HG02973 (cell line): ENCODE measurements around the gene HNRNPD.
"Not testable (repeated sequence)": the region's sequence is repeated elsewhere in the genome, so short reads cannot be mapped to it uniquely, and the experiment has no call there.

Experiments
- ATAC-seq: cut with Tn5 transposase; IDR thresholded peaks from one replicate; pipeline ENCODE4 v1.9.1; 2021; ENCODE audit warnings: moderate library complexity; ENCODE audit not compliant: unreplicated experiment

HNRNPD gene, protein sequence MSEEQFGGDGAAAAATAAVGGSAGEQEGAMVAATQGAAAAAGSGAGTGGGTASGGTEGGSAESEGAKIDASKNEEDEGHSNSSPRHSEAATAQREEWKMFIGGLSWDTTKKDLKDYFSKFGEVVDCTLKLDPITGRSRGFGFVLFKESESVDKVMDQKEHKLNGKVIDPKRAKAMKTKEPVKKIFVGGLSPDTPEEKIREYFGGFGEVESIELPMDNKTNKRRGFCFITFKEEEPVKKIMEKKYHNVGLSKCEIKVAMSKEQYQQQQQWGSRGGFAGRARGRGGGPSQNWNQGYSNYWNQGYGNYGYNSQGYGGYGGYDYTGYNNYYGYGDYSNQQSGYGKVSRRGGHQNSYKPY

DNA sequence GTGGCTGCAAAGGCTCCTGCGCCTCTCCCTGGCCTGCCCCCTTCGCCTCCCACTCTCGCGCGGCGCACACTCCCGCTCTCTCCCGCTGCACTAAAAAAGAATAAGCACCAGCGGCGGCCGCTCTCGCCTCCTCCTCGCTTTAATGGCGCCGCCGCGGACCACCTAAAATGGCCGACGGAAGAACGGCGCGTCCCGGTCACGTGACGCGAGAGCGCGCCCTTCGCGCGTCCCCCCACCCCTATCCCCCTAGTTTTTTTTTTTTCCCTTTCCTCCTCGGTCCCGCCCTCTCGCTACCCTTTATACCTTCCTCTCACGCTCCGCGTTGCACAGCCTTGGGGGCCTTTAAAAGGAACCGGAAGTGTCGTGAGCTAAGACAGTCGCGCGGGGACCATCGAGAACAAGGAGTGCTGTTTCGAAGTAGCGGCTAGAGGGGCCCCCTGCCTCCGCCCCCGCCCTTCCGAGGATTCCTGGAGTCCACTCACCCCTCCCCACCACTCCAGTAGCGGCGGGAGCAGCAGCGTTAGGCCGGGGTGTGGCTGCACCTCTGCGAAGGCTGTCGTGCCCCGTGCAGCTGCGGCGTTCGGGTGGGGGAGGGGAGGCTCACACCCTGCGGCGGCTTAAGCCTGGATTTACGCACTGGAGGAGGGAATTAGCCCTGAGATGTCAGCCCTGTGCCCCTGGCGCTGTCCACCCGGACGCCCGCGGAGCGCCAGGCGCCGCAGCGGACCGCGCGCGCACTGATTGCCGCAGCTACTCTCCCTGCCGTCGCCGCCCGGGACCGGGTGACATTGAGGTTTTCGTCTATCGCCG, at the start of gene HNRNPD:
TSS of gene HNRNPD (minus strand) at position 176 of the 810 bp plus-strand sequence. CDS start 313 bp downstream, outside the sequence.
- peak; percentile 92 for ATAC-seq

DNA sequence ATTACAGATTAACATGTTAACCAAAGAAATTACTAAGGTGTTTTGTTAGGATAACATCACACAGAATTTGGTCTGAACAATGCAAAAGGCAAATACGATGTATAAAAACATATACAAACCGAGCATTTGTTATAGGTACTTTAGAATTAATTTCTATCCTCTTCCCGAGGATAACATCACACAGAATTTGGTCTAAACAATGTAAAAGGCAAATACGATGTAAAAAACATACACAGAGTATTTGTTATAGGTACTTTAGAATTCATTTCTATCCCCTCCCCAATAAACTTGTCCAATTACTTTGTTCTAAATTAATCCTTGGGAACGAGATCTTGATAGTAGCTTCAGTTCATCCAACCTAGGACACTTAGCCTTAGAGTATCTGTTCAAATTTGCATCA, 48.8 kb upstream of the HNRNPD start:
- no peak for ATAC-seq

DNA sequence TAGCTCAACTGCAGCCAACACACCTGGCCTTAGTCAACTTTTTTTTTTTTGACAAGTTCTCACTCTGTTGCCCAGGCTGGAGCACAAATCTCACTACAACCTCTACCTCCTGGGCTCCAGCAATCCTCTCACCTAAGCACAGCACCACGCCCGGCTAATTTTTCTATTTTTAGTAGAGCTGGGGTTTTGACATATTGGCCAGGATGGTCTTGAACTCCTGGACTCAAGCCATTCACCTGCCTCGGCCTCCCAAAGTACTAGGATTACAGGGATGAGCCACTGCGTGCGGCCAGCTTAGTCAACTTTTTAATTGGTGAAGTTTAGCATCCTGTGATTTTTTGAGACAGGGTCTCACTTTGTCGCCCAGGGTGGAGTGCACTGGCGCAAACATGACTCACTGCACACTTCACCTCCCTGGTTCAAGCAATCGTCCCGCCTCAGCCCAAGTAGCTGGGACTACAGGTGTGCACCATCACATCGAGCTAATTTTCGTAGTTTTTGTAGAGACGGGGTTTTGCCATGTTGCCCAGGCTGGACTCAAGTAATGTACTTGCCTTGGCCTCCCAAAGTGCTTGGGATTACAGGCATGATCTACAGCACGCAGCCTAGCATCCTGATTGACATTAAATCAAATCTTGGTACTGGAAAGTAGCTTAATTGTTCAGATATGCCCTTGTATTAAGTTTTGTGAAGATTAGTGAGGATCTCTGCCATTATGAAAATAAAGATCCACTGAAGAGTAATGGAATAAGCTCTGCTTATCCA, 48.2 kb upstream of the HNRNPD start:
- ATAC-seq, result no peak

DNA sequence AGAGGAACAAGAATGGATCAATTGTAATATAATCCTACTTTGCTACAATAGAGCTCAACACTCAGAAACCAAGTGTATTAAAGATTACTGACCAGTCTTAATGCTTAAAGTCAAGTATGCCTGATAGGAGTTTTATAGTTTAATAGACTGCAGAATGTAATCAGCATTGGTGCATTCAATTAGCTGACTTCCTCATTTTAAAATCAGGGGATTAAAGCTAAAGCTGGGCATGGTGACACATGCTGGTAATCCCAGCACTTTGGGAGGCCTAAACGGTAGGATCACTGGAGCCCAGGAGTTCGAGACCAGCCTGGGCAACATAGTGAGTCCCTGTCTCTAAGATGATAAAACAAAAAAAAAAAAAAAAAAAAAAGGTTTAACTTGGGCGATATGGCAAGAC, 45.7 kb upstream of the HNRNPD start:
- ATAC-seq, result no peak

DNA sequence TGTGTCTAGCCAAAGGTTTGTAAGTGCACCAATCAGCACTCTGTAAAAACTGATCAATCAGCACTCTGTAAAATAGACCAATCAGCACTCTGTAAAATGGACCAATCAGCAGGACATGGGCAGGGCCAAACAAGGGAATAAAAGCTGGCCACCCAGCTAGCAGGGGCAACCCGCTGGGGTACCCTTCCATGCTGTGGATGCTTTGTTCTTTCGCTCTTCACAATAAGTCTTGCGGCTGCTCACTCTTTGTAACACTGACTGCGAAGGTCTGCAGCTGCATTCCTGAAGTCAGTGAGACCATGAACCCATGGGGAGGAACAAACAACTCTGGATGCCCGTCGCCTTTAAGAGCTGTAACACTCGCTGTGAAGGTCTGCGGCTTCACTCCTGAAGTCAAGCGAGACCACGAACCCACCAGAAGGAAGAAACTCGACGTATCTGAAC, 42.2 kb upstream of the HNRNPD start:
- ATAC-seq, result no peak

DNA sequence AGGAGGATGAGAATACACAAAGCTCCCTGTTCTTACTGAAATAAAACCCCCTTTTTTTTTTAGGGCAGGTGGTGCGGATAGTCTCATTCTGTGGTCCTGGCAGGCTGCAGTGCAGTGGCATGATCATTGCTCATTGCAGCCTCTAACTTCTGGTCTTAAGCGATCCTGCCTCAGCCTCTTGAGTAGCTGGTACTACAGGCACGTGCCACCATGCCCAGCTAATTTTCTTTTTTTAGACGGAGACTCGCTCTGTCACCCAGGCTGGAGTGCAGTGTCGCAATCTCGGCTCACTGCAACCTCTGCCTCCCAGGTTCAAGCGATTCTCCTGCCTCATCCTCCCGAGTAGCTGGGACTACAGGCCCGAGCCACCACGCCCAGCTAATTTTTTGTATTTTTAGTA, 41.3 kb upstream of the HNRNPD start:
- ATAC-seq, result not testable (repeated sequence)

DNA sequence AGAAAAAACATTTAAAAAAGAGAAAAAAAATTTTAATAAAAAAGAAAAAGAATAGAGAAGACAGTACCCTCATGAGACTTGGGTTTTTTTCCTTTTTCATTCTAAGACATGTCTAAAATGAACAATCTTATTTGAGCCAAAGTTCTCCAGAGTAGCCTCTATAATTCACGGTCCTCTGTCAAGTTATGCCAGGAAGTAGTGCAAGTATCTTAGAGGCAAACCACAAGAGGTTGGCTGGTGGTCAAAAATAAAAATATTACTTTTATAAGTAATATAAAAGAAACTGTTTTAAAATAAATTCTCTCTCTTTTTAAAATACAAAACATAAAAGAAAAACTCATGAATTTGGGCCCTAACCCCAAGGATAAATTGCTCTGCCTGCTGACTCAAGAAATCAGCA, 29.9 kb upstream of the HNRNPD start:
- ATAC-seq, result no peak

DNA sequence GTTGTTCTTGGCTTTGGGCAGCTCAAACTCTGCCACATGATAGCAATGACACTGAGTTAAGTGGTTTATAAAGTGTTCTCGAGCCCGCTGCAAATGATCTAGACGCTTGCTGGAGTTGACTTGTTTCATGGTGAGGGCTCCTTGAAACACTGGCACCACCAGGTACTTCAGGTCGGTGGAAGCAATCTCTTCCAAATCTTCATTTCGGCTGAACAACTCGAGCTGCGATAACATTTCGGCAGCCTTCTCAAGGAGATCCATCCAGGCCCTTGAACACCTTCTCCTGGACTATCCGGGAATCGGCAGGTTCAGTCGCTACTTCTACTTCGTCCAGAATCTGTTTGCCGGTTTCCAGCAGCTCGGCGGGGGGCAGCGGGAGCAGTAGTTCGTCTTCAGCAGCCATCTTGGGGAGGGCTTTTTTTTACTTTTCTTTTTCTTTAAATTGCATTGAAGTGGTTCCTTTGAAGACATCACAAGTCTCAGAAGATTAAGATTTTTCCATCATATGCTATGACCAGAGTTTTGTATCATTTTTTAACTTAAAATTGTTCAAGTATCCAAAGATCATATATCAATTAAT, 28.5 kb upstream of the HNRNPD start:
- ATAC-seq, result no peak

DNA sequence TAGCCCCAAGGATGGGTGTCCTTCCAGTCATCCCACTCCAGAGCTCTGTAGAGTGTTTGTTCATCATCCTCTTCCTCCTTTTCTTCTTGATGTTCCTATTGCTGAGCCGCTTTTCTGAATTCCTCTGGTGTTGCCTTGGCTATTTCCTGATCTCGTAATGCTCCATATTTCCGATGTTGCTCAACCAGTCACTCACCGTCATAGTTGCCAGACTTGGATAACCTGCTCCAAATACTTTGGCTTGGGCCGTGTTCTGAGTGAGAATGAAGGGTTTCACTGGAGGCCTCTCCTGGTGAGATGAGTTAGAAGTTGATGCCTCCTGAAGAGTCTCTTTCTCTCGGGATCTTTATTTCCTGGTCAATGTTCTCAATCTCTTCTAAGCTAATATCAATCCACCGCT, 27.8 kb upstream of the HNRNPD start:
- no peak for ATAC-seq

DNA sequence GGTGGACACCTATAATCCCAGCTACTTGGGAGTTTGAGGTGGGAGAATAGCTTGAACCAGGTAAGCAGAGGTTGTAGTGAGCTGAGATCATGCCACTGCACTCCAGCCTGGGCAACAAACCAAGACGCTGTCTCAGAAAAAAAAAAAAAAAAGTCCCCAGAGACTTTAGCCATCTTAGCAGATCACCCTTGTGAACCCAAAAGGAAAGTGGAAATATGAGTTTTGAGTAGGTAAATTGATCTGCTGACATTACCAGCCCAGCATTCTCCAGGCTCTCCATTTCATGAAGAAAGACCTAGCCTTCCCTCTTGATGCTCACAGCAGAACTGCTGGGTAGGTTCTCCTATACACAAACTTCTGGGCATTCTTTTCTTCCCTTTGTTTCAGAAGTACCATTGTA, 24.5 kb upstream of the HNRNPD start:
- ATAC-seq, result no peak

DNA sequence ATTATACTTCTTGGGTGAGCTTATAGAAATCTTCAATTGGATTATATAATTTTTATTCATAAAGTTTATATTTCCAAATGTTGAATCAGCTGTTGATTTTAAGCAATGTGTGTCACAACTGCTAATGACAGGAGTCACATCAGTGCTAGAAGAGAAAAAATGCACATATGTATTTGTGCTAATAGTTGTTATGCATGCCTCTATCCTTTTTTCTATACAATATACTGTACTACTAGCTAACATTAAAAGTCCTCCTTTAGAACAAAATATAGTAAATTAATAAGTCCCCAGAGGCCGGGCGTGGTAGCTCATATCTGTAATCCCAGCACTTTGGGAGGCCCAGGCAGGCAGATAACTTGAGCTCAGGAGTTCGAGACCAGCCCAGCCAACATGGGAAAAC, 23.7 kb upstream of the HNRNPD start:
- no peak for ATAC-seq

DNA sequence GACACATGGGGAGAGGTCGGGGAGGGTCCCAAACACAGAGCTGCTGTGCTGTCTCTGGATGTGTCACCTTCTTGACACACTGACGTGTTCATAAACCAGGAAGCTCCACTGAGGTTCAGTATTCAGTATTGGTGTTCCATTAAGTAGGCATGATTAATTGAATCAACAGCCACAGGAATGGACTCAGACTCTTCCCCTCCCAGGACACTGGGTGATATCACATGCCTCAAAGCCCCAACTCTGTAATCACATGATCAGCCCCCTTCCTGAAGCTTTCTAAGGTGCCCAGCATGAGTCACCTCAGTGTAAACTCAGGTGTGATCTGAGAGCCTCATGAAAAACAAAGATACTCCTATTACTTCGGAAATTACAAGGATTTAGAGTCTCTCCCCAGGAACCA, 21.1 kb upstream of the HNRNPD start:
- no peak for ATAC-seq

DNA sequence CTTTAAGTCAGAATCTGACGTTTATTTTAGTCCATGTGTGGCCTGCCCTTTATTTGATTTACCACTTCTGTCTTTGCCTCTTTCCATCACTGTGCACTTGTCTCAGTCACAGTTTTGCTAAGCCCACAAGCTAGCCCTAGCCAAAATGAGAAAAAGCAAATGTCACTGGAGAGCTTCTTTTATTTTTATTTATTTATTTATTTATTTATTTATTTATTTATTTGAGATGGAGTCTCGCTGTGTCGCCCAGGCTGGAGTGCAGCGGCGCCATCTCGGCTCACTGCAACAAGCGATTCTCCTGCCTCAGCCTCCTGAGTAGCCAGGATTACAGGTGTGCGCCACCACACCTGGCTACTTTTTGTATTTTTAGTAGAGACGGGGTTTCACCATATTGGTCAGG, 16.3 kb upstream of the HNRNPD start:
- ATAC-seq, result not testable (repeated sequence)

DNA sequence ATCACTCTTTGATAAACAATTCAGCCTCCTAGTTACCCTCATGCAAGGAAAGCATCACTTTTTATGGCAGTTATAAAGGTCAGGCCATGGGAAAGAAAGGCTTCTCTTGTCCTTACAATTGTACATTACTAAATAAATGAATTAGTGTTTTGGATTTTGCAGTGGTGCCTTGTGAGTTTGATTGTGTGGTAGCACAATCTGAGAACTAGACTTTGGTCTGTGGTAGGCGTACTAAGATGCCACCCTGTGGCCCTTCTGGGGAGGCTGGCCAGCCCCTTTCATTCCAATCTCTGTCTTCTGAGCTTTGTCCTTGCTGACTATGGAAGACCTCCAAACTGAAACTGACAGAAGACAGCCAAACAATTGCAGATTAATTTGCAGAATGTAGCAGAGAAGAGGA, 14.6 kb upstream of the HNRNPD start:
- no peak for ATAC-seq

DNA sequence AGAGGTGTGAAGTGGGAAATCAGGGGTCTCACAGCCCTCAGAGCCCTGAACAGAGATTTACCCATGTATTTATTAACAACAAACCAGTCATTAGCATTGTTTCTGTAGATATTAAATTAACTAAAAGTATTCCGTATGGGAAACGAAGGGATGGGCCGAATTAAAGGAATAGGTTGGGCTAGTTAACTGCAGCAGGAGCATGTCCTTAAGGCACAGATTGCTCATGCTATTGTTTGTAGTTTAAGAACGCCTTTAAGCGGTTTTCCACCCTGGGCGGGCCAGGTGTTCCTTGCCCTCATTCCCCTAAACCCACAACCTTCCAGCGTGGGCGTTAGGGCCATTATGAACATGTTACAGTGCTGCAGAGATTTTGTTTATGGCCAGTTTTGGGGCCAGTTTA, 12.5 kb upstream of the HNRNPD start:
- ATAC-seq, result not testable (repeated sequence)

DNA sequence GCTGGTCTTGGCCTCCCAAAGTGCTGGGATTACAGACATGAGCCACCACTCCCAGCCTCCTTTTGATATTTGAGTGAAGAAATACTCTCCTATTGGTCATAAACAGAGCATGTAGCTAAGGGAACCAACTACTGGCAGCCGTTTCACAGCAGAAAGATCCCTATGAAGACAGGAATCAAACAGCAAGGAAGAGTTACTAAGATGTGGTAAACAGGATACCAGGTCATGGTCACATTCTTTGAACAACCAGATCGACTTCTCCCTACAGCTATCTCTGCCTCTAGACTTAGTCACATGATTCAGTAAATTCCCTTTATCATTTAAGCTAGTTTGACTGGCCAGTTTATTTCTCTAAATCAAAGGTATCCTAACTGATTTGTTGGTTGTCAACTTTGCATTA, 9.0 kb upstream of the HNRNPD start:
- ATAC-seq, result no peak

DNA sequence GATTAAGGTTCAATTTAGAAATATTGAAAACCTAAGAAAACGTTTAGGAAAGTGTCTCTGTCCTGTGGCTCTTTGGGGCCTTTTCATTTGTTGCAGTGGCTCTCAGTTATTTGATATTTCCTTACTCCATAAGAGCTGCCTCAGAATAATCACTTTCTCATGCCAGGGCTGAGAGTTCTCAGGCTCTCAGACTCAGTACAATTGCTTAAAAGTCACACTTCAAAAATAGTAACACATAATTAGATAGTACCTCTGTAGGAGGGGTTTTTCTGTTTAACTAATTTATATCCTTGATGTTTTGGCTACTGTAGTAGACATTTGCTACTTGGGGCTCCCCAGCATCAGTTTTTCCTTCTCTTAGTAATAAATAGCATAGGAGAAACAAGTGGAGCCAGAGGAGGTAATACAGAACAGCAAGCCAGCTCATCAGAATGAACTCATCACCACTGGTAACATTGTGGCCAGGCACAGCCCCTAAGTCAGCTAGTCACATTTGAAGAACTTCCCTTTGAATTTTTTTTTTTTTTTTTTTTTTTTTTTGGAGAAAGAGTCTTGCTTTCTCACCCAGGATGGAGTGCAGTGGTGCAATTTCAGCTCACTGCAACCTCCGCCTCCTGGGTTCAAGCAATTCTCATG, 8.0 kb upstream of the HNRNPD start:
- ATAC-seq, result no peak

DNA sequence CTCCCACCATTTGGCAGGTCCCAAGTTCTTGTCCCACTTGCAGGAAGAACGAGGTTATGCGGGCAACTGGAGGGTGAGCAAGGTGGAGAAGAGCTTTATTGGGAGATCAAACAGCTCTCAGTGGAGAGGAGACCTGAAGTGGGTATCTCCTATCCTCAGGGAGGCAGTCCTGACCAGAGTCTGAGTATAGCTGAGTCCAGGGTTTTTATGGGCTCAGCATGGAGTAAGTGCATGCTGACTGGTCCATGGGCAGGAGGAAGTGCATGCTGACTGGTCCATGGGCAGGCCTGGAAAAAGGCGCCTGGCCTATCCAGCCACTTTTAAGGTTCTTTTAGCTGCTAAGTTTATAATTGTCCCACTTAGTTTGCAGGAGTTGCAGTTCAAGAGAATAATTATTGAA, 7.4 kb upstream of the HNRNPD start:
- ATAC-seq, result no peak

DNA sequence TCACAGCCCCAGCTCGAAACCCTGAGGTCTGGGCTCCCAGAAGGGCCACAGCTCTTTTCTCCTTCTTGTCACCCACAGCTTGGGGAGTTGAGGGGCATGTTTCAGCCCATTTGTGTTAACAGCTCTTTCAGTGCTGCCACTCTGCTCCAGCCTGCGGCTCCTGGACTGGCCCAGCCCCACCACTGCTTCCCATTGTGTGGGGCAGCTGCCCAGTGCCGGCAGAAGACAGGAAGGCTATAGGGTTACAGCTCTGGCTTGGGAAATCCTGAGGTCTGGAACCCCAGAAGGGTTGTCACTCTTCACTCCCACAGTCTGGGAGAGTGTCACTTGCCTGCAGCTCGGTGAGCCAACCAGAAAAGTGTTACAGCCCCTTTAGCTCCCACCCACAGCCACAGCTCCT, 7.0 kb upstream of the HNRNPD start:
- no peak for ATAC-seq

DNA sequence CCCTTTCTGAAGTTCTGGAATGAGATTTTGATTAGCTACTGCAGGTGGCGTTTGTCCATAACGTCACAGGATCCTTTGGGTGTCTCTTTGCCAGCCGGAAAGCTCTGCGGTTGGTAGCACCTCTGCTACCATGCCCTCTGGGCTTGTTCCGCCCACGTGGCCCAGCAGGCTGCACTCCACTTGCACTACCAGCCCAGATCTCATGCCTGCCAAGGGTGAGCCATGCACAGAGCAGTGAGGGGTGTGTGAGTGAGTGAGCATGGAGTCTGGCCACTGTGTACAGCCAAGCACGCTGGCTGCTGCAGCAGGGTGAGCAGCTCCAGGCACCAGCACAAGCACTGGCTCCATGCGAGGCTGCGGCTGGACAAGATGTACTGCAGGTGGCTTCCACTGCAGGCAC, 6.6 kb upstream of the HNRNPD start:
- ATAC-seq, result no peak

DNA sequence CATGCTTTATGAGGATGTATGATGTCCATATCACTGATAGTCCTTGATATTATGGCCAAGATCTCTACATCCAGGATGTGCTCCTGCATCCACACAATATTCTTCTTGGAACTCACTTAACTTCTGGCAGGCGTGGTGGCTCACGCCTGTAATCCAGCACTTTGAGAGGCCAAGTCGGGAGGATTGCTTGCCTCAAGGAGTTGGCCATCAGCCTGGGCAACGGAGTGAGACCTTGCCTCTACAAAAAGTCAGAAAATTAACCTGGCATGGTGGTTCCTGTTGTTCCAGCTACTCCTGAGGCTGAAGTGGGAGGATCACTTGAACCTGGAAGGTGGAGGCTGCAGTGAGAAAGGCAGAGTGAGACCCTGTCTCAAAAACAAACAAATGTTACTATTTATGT, 2.3 kb upstream of the HNRNPD start:
- no peak for ATAC-seq
